Caco-2 (cell line): Measurements from ENCODE around the gene LATS2. TPM values are rescaled to one million over a fixed set of nuclear protein-coding genes. Genes with fewer than 3 reads are reported as not detected.

Experiments used
- BruUV-seq: library from RNA; stranded (reverse); fragments of 400-500 nt; replicated peaks from 2 replicates; lab custom pipeline; 2021; lab: Mats Ljungman, UMichigan
- CTCF ChIA-PET: fragments of 300-600 bp; sonication (Branson Sonifier 250); formaldehyde crosslinking; loops from one replicate; lab custom pipeline; 2022; ENCODE audit warnings: antibody characterized with exemption; lab: Charles Lee
- POLR2A ChIA-PET: fragments of 300-600 bp; sonication (Branson Sonifier 250); formaldehyde crosslinking; loops from one replicate; lab custom pipeline; 2022; ENCODE audit warnings: antibody characterized with exemption; lab: Charles Lee
- DNase-seq, 2 experiments: peaks; one replicate each; pipeline versions ENCODE4 v3.0.0 to v3.0.0-alpha.2; 2020 to 2022
- H3K27me3 ChIP-seq: replicated peaks from 2 replicates; pipeline ENCODE4 v1.6.0; 2011; ENCODE audit warnings: low read length; ENCODE audit not compliant: control insufficient read depth, insufficient read depth
- H3K36me3 ChIP-seq: 2 replicates; pipeline ENCODE4 v1.5.1; 2011; ENCODE audit warnings: low read length; ENCODE audit not compliant: control insufficient read depth, insufficient read depth
- H3K4me1 ChIP-seq: fragments of 250-450 bp; sonication (Bioruptor Pico); 2 replicates; pipeline ENCODE4 v1.5.1; 2020; ENCODE audit warnings: mild to moderate bottlenecking
- H3K4me3 ChIP-seq: 2 replicates; pipeline ENCODE4 v1.5.1; 2011; ENCODE audit warnings: low read depth, mild to moderate bottlenecking, control low read depth, low read length
- H3K9me3 ChIP-seq: fragments of 250-450 bp; sonication (Bioruptor Pico); 2 replicates; pipeline ENCODE4 v1.5.1; 2020; ENCODE audit warnings: mild to moderate bottlenecking, moderate library complexity
- H3K27ac Mint-ChIP-seq: one replicate; pipeline ENCODE4 v1.8.0; 2022; ENCODE audit warnings: mixed read lengths; ENCODE audit not compliant: unreplicated experiment
- H3K27me3 Mint-ChIP-seq: one replicate; pipeline ENCODE4 v1.8.0; 2022; ENCODE audit warnings: mixed read lengths; ENCODE audit not compliant: insufficient read depth, unreplicated experiment
- H3K36me3 Mint-ChIP-seq: one replicate; pipeline ENCODE4 v1.8.0; 2022; ENCODE audit warnings: mild to moderate bottlenecking, mixed read lengths; ENCODE audit not compliant: insufficient read depth, unreplicated experiment
- H3K4me1 Mint-ChIP-seq: one replicate; pipeline ENCODE4 v1.8.0; 2022; ENCODE audit warnings: low read depth, mixed read lengths; ENCODE audit not compliant: unreplicated experiment
- H3K4me3 Mint-ChIP-seq: one replicate; pipeline ENCODE4 v1.8.0; 2022; ENCODE audit warnings: mild to moderate bottlenecking, moderate library complexity, mixed read lengths; ENCODE audit not compliant: unreplicated experiment
- H3K9me3 Mint-ChIP-seq: one replicate; pipeline ENCODE4 v1.8.0; 2022; ENCODE audit warnings: mixed read lengths; ENCODE audit not compliant: unreplicated experiment
- CTCF ChIP-seq, 2 experiments: fragments of 200-600 bp in 1 of 2; IDR thresholded peaks; 1 replicate in 1 of 2; 2 replicates in 1 of 2; pipeline versions ENCODE4 v1.5.1 to v1.8.0; 2011 to 2022; ENCODE audit warnings: antibody characterized with exemption in 1 of 2, control low read depth in 1 of 2, inconsistent platforms in 1 of 2, low read depth in 1 of 2, low read length in 1 of 2, mild to moderate bottlenecking in 1 of 2, moderate library complexity in 1 of 2; ENCODE audit not compliant: insufficient read depth in 1 of 2, severe bottlenecking in 1 of 2, unreplicated experiment in 1 of 2
- intact Hi-C: fragments of 100-400 bp; cut with micrococcal nuclease; formaldehyde crosslinking; loops from one replicate; pipeline ENCODE4 v1.10.0; 2022; ENCODE audit not compliant: unreplicated experiment
- total RNA-seq: library from RNA; stranded (reverse); gene quantifications from 2 replicates; pipeline ENCODE4 v1.2.3, GENCODE V29; 2022

Gene LATS2
- total RNA-seq, 1 experiment from 2014 or later: 45.6 TPM

GRCh38 chr13:21100211-21100610 is 38.8 kb upstream of the LATS2 start:
- no peak for DNase-seq
- CTCF ChIA-PET: no interaction called here
- POLR2A ChIA-PET: no interaction called here

DNA sequence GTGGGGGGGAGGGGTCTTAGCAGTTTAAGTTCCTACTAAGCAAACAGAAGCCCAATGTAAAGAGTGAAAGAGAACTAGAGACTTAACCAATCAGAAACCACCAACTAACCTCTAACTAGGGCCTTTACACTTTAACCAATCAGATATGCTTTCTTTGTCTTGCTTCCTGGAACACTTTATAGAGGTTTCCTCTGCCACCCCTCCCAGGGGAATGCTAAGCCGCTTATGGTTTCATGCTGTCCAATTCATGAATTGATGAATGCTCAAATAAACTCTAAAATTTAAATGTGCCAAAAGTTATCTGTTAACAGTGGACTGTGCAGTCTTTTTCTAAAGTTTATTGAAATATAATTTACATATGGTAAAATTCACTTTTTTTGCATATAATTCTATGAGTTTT is 33.9 kb upstream of the LATS2 start:
- intact Hi-C loops: no loop called here
- H3K9me3 ChIP-seq: no peaks in the 10 kb centered on the region
- H3K9me3 Mint-ChIP-seq: no peaks in the 10 kb centered on the region
- no peaks in the 10 kb centered on the region for H3K27me3 Mint-ChIP-seq
- H3K27me3 ChIP-seq: no peaks in the 10 kb centered on the region
- no peak for DNase-seq
- H3K4me3 Mint-ChIP-seq: no peak overlapping the region
- no peaks in the 10 kb centered on the region for H3K36me3 ChIP-seq
- no peak overlapping the region for H3K27ac Mint-ChIP-seq
- H3K4me1 Mint-ChIP-seq: no peaks in the 10 kb centered on the region
- POLR2A ChIA-PET: no interaction called here
- H3K4me3 ChIP-seq: no peak overlapping the region
- CTCF ChIA-PET: no interaction called here
- H3K4me1 ChIP-seq: no peaks in the 10 kb centered on the region
- no TSS peak for BruUV-seq
- TF ChIP-seq CTCF (IDR thresholded peaks at IDR 0.05; ENCODE audit: insufficient read depth in 1 of 2, low read depth in 1 of 2, low read length in 1 of 2, severe bottlenecking in 1 of 2, unreplicated experiment in 1 of 2): no peak
- H3K36me3 Mint-ChIP-seq: no peaks in the 10 kb centered on the region

More at GRCh38 chr13:21100211-21100610, 38.8 kb upstream of the LATS2 start:
- no peaks in the 10 kb centered on the region for H3K36me3 Mint-ChIP-seq
- TF ChIP-seq CTCF (IDR thresholded peaks at IDR 0.05; ENCODE audit: insufficient read depth in 1 of 2, low read depth in 1 of 2, low read length in 1 of 2, severe bottlenecking in 1 of 2, unreplicated experiment in 1 of 2): no peak
- no peaks in the 10 kb centered on the region for H3K4me1 Mint-ChIP-seq
- H3K4me3 Mint-ChIP-seq: no peak overlapping the region
- no TSS peak for BruUV-seq
- no peaks in the 10 kb centered on the region for H3K4me1 ChIP-seq
- H3K27me3 ChIP-seq: no peaks in the 10 kb centered on the region
- H3K36me3 ChIP-seq: no peaks in the 10 kb centered on the region
- H3K9me3 Mint-ChIP-seq: no peaks in the 10 kb centered on the region
- H3K27me3 Mint-ChIP-seq: no peaks in the 10 kb centered on the region
- 0 out of 2 replicates have a peak, but pooled peaks cover 4% of the 10 kb centered on the region for H3K9me3 ChIP-seq
- intact Hi-C loops: no loop called here
- H3K4me3 ChIP-seq: no peak overlapping the region
- no peak overlapping the region for H3K27ac Mint-ChIP-seq

DNA sequence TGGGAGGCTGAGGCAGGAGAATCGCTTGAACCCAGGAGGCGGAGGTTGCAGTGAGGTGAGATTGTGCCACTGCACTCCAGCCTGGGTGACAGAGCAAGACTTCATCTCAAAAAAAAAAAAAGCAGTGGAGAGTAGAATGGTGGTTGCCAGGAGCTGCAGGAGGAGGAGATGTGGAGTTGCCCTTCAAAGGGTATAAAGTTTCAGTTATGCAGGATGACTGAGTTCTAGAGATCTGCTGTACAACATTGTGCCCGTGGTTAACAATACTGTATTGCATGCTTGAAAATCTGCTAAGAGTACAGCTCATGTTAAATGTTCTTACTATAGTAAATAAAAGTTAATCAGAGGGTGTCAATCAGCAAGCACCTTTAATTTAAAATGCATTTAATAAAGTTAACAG is 28.4 kb upstream of the LATS2 start:
- ChIA-PET CTCF (no interaction called here), POLR2A (no interaction called here)
- no peak for TF ChIP-seq CTCF (IDR thresholded peaks at IDR 0.05; ENCODE audit: insufficient read depth in 1 of 2, low read depth in 1 of 2, low read length in 1 of 2, severe bottlenecking in 1 of 2, unreplicated experiment in 1 of 2)
- no peak overlapping the region for H3K27ac Mint-ChIP-seq
- no peak overlapping the region for H3K4me3 ChIP-seq
- no peaks in the 10 kb centered on the region for H3K4me1 Mint-ChIP-seq
- no peaks in the 10 kb centered on the region for H3K4me1 ChIP-seq
- H3K9me3 Mint-ChIP-seq: no peaks in the 10 kb centered on the region
- H3K9me3 ChIP-seq: no peaks in the 10 kb centered on the region
- no peaks in the 10 kb centered on the region for H3K27me3 Mint-ChIP-seq
- DNase-seq: no peak
- BruUV-seq: no TSS peak
- H3K4me3 Mint-ChIP-seq: no peak overlapping the region
- no peaks in the 10 kb centered on the region for H3K27me3 ChIP-seq
- no peaks in the 10 kb centered on the region for H3K36me3 ChIP-seq
- intact Hi-C loops: no loop called here
- no peaks in the 10 kb centered on the region for H3K36me3 Mint-ChIP-seq
